Natural killer cell (primary cell): ENCODE results near the gene LELP1. TPM values are rescaled to one million over a fixed set of nuclear protein-coding genes. Genes with fewer than 3 reads are reported as not detected.

Experiments used
- ATAC-seq, 3 donors: fragments of 150-1000 bp in 2 of 3; fragments of 200-7000 bp in 1 of 3; cut with Tn5 transposase; 1 replicate in 1 of 3; 2 replicates in 2 of 3; pipeline ENCODE4 v1.10.0; 2021; ENCODE audit warnings: mild to moderate bottlenecking in 2 of 3, moderate library complexity in 2 of 3
- DNase-seq, 2 donors: peaks; one replicate each; pipeline versions ENCODE4 v3.0.0 to v3.0.0-alpha.2; 2013 to 2021; ENCODE audit warnings: mixed read lengths in 1 of 2
- H3K27ac ChIP-seq: one replicate; pipeline ENCODE4 v1.5.1; 2013; ENCODE audit warnings: mild to moderate bottlenecking, low read length
- H3K27me3 ChIP-seq: one replicate; pipeline ENCODE4 v1.6.1; 2013; ENCODE audit warnings: low read length; ENCODE audit not compliant: control insufficient read depth, insufficient read depth
- H3K36me3 ChIP-seq: one replicate; pipeline ENCODE4 v1.6.1; 2013; ENCODE audit warnings: low read length; ENCODE audit not compliant: control insufficient read depth, insufficient read depth
- H3K4me1 ChIP-seq: one replicate; pipeline ENCODE4 v1.6.1; 2013; ENCODE audit warnings: low read length; ENCODE audit not compliant: control insufficient read depth, insufficient read depth
- H3K4me3 ChIP-seq: one replicate; pipeline ENCODE4 v1.5.1; 2013; ENCODE audit warnings: low read length
- H3K9me3 ChIP-seq: one replicate; pipeline ENCODE4 v1.6.1; 2013; ENCODE audit warnings: low read length; ENCODE audit not compliant: control insufficient read depth, insufficient read depth
- H3K27ac Mint-ChIP-seq, 2 donors: one replicate each; pipeline ENCODE4 v1.8.0; 2022; ENCODE audit warnings: mild to moderate bottlenecking in 2 of 2, mixed read lengths in 2 of 2, moderate library complexity in 1 of 2
- H3K27me3 Mint-ChIP-seq, 2 donors: one replicate each; pipeline ENCODE4 v1.8.0; 2022; ENCODE audit warnings: low read depth in 2 of 2, mixed read lengths in 2 of 2
- H3K36me3 Mint-ChIP-seq: one replicate; pipeline ENCODE4 v1.8.0; 2022; ENCODE audit warnings: mixed read lengths
- H3K4me1 Mint-ChIP-seq, 2 donors: one replicate each; pipeline ENCODE4 v1.8.0; 2022; ENCODE audit warnings: mixed read lengths in 2 of 2
- H3K4me3 Mint-ChIP-seq: one replicate; pipeline ENCODE4 v1.8.0; 2022; ENCODE audit warnings: mild to moderate bottlenecking, moderate library complexity, mixed read lengths
- H3K9me3 Mint-ChIP-seq, 2 donors: one replicate each; pipeline ENCODE4 v1.8.0; 2022; ENCODE audit warnings: mixed read lengths in 2 of 2
- WGBS: methylation state at CpG from one replicate; pipeline ENCODE4 v1.1.7; 2013; ENCODE audit warnings: missing lambda C conversion rate; ENCODE audit not compliant: insufficient coverage; 5-methylcytosine and 5-hydroxymethylcytosine counted together
- intact Hi-C: fragments of 100-400 bp; cut with micrococcal nuclease; formaldehyde crosslinking; loops from one replicate; pipeline ENCODE4 v1.14.2; 2022
- total RNA-seq, 4 donors: library from RNA; stranded (reverse); fragments of 120-200 nt in 1 of 4; gene quantifications; one replicate each; pipeline versions ENCODE4 v1.2.3 to v1.2.4, GENCODE V29; 2013 to 2022
- TF ChIP-seq, protein P1 (sequence below): fragments of 200-600 bp; IDR thresholded peaks from one replicate; pipeline ENCODE4 v1.8.0; 2022; ENCODE audit warnings: antibody characterized with exemption

Gene LELP1
- total RNA-seq, 3 donors from 2014 or later (not counting 1 experiment from before 2014, with no cell fraction given): not detected

DNA sequence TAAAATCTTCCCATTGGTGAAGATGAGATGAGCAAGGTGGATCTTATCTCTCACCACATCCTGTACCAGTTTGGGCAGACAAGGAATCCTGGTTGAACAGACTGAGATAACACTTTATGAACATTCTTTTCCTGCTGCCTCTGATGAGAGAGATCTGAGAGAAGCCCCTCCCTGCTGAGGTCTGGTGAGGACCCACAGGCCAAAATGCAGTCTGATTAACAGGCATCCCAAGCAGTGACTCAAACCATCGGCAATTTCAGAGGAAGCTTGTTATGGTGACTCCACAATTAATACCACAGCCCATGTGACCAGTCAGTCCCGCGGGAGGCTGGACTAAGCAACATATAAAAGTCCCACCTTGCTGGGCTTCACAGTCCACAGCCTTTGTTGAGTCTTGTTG, 14.0 kb downstream of the LELP1 start, which contains the start of gene PRR9:
TSS of gene PRR9 (plus strand) at position 373 of the 400 bp plus-strand sequence. CDS start 561 bp downstream, outside the sequence.
- Mint-ChIP-seq H3K27ac (no peak within 1 kb of the TSS), H3K4me3 (no peak within 1 kb of the TSS), H3K9me3 (no peaks in the 10 kb centered on the region), H3K36me3 (no peaks in the 10 kb centered on the region), H3K4me1 (no peaks in the 10 kb centered on the region), H3K27me3 (peaks cover 7 to 47% of the 10 kb centered on the region in 2 donors)
- Histone ChIP-seq H3K27me3 (no peaks in the 10 kb centered on the region), H3K27ac (no peak within 1 kb of the TSS), H3K4me1 (no peaks in the 10 kb centered on the region), H3K4me3 (no peak within 1 kb of the TSS), H3K9me3 (no peaks in the 10 kb centered on the region), H3K36me3 (no peaks in the 10 kb centered on the region)
- ATAC-seq: no peak
- no peak for DNase-seq
- 54% methylated on average over 3 of the region's 3 CpGs for WGBS
- TF ChIP-seq, protein P1, sequence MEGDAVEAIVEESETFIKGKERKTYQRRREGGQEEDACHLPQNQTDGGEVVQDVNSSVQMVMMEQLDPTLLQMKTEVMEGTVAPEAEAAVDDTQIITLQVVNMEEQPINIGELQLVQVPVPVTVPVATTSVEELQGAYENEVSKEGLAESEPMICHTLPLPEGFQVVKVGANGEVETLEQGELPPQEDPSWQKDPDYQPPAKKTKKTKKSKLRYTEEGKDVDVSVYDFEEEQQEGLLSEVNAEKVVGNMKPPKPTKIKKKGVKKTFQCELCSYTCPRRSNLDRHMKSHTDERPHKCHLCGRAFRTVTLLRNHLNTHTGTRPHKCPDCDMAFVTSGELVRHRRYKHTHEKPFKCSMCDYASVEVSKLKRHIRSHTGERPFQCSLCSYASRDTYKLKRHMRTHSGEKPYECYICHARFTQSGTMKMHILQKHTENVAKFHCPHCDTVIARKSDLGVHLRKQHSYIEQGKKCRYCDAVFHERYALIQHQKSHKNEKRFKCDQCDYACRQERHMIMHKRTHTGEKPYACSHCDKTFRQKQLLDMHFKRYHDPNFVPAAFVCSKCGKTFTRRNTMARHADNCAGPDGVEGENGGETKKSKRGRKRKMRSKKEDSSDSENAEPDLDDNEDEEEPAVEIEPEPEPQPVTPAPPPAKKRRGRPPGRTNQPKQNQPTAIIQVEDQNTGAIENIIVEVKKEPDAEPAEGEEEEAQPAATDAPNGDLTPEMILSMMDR: no peak
- intact Hi-C loops: no loop called here

DNA sequence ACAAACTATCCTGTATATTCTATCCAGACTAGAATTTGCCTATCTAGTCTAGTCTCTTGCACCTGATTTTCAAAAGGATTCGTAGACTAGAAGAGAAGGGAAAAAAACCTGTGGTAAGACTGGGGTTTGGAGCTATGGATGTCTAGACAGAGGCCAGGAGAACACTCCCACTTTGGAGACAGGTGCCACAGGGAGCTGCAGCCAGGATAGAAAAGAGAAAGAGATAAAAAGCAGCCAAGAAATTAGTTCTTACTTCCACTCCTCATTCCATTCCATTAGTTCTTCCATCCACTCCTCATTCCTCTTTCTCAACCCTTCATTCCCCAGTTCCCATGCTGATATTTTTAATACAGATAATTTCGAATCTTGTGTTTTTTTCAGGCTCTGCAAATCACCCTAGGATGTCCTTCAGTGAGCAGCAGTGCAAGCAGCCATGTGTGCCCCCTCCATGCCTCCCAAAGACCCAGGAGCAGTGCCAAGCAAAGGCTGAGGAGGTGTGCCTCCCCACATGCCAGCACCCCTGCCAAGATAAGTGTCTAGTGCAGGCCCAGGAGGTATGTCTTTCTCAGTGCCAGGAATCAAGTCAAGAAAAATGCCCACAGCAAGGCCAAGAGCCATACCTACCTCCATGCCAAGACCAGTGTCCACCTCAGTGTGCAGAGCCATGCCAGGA, 14.7 kb downstream of the LELP1 start:
- no peak overlapping the region for H3K27ac Mint-ChIP-seq
- H3K4me3 Mint-ChIP-seq: no peak overlapping the region
- H3K4me3 ChIP-seq: no peak overlapping the region
- intact Hi-C loops: no loop called here
- H3K36me3 ChIP-seq: no peaks in the 10 kb centered on the region
- ATAC-seq (no peak), DNase-seq (no peak)
- H3K27me3 Mint-ChIP-seq: peaks cover 7 to 43% of the 10 kb centered on the region in 2 donors
- H3K4me1 ChIP-seq: no peaks in the 10 kb centered on the region
- TF ChIP-seq, protein P1: no peak
- WGBS: 74% methylated on average over 2 of the region's 2 CpGs
- no peaks in the 10 kb centered on the region for H3K9me3 ChIP-seq
- H3K27ac ChIP-seq: no peak overlapping the region
- H3K27me3 ChIP-seq: no peaks in the 10 kb centered on the region
- peaks cover 0 to 1% of the 10 kb centered on the region in 2 donors for H3K4me1 Mint-ChIP-seq
- H3K36me3 Mint-ChIP-seq: no peaks in the 10 kb centered on the region
- no peaks in the 10 kb centered on the region for H3K9me3 Mint-ChIP-seq

GRCh38 chr1:153220606-153221303, 17.5 kb downstream of the LELP1 start:
- Mint-ChIP-seq H3K4me1 (peaks cover 0 to 6% of the 10 kb centered on the region in 2 donors), H3K27ac (no peak overlapping the region), H3K27me3 (peaks cover 9 to 40% of the 10 kb centered on the region in 2 donors), H3K9me3 (no peaks in the 10 kb centered on the region), H3K36me3 (no peaks in the 10 kb centered on the region), H3K4me3 (no peak overlapping the region)
- Histone ChIP-seq H3K27ac (no peak overlapping the region), H3K4me1 (no peaks in the 10 kb centered on the region), H3K27me3 (no peaks in the 10 kb centered on the region), H3K36me3 (no peaks in the 10 kb centered on the region), H3K4me3 (no peak overlapping the region), H3K9me3 (no peaks in the 10 kb centered on the region)
- TF ChIP-seq, protein P1: no peak
- WGBS: 51% methylated on average over 6 of the region's 6 CpGs
- ATAC-seq (no peak), DNase-seq (peak in 1 of 2 donors; percentile 4)
- intact Hi-C loops: no loop called here
